ENCODE measurements around the gene EEFSEC. TPM values are rescaled to one million over a fixed set of nuclear protein-coding genes. Genes with fewer than 3 reads are reported as not detected.

The EEFSEC gene
- total and polyA plus RNA-seq, 2 of the 4 experiments (the other 2 are of a cell fraction) = 4.5 to 9.3 TPM

DNA sequence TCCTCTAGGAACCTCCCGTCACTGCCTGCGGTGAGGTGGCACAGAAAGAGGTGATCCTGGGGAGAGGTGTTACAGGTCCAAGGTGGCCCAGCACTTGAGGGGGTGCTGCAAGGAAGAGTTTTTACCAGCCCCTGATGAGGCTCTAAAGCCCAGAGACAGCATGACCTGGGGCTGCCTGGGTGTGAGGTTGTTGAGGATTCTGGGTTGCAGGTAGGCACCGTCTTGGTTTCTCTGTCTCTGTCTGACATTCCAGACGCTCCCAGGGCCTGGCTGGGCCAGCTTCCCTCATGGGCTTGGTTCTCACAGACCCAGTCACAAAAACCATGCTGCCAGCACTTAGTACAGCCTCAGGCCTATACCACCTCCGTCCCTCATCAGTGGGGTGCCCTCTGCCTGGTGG lies 282.3 kb downstream of the EEFSEC start:
- H3K9me3 ChIP-seq (ENCODE audit: control insufficient read depth, insufficient read depth, low read length) = peaks cover 3% of the 10 kb centered on the region; the same call in 1 of the 2 replicates
- H3K9me1 ChIP-seq (ENCODE audit: insufficient read depth, low read length) = no peaks in the 10 kb centered on the region
- WGBS, 2 experiments (ENCODE audit: extremely low coverage in 2 of 2, insufficient read length in 1 of 2) = 75% methylated on average over 2 of the region's 5 CpGs; no CpG with 5 or more reads in 1 of the 2 experiments
- dilution Hi-C loops (cut with HindIII; ENCODE audit: low sequenced_read_pairs, unreplicated experiment) (no loop called here), in situ Hi-C loops (cut with MboI; ENCODE audit: low sequenced_read_pairs) (no loop called here), intact Hi-C loops (cut with micrococcal nuclease) (no loop called here)
- H3K27ac ChIP-seq (ENCODE audit: insufficient read depth, low read length) = no peak overlapping the region
- peaks cover 73% of the 10 kb centered on the region for H3K27me3 ChIP-seq (ENCODE audit: control insufficient read depth, insufficient read depth, low read length)
- H3K23ac ChIP-seq (ENCODE audit: low read depth, low read length) = no peak overlapping the region
- H2AK9ac ChIP-seq (replicated peaks; ENCODE audit: low read depth, low read length, poor library complexity) = no peak overlapping the region
- H3K79me1 ChIP-seq (ENCODE audit: low read depth in 1 of 2, low read length in 2 of 2) = no peaks in the 10 kb centered on the region
- H2AK5ac ChIP-seq (ENCODE audit: low read depth, low read length) = no peak overlapping the region
- H3K14ac ChIP-seq (replicated peaks; ENCODE audit: low read depth, low read length) = no peak overlapping the region
- ATAC-seq (ENCODE audit: low read depth) (no peak), DNase-seq (no peak)
- no peak overlapping the region for H3K4ac ChIP-seq (ENCODE audit: low read depth, low read length)
- H4K91ac ChIP-seq (ENCODE audit: insufficient read depth, low read depth, low read length) = no peak overlapping the region
- H2BK5ac ChIP-seq (ENCODE audit: low read depth, low read length, poor library complexity, severe bottlenecking) = no peak overlapping the region
- no peaks in the 10 kb centered on the region for H3K36me3 ChIP-seq (ENCODE audit: control insufficient read depth, insufficient read depth, low read length)
- no TSS peak for BruUV-seq (replicated peaks)
- peaks cover 2% of the 10 kb centered on the region; the same call in 1 of the 2 replicates for H3K4me1 ChIP-seq (ENCODE audit: control insufficient read depth, insufficient read depth, low read length)
- H2BK15ac ChIP-seq (ENCODE audit: low read depth, low read length) = no peak overlapping the region
- H3K4me2 ChIP-seq (ENCODE audit: low read depth, low read length) = no peak overlapping the region
- H2BK20ac ChIP-seq (ENCODE audit: low read depth, low read length) = no peak overlapping the region
- no peak overlapping the region for H3K18ac ChIP-seq (ENCODE audit: low read depth, low read length)
- H4K5ac ChIP-seq (ENCODE audit: low read depth, low read length) = no peak overlapping the region
- TF ChIP-seq, protein P1, sequence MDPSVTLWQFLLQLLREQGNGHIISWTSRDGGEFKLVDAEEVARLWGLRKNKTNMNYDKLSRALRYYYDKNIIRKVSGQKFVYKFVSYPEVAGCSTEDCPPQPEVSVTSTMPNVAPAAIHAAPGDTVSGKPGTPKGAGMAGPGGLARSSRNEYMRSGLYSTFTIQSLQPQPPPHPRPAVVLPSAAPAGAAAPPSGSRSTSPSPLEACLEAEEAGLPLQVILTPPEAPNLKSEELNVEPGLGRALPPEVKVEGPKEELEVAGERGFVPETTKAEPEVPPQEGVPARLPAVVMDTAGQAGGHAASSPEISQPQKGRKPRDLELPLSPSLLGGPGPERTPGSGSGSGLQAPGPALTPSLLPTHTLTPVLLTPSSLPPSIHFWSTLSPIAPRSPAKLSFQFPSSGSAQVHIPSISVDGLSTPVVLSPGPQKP (IDR thresholded peaks at IDR 0.05; ENCODE audit: borderline replicate concordance, low read depth, low read length) = no peak
- no peak for TF ChIP-seq MXI1 (IDR thresholded peaks at IDR 0.05; ENCODE audit: borderline replicate concordance, low read depth, low read length)
- no peak for TF ChIP-seq FOS (IDR thresholded peaks at IDR 0.05; ENCODE audit: low read depth, low read length)
- no peak for TF ChIP-seq SMC3 (IDR thresholded peaks at IDR 0.05; ENCODE audit: low read depth, low read length)
- TF ChIP-seq BHLHE40 (IDR thresholded peaks at IDR 0.05; ENCODE audit: low read depth, low read length) = no peak
- TF ChIP-seq RFX5 (IDR thresholded peaks at IDR 0.05; ENCODE audit: low read depth, low read length) = no peak
- TF ChIP-seq, protein P2, sequence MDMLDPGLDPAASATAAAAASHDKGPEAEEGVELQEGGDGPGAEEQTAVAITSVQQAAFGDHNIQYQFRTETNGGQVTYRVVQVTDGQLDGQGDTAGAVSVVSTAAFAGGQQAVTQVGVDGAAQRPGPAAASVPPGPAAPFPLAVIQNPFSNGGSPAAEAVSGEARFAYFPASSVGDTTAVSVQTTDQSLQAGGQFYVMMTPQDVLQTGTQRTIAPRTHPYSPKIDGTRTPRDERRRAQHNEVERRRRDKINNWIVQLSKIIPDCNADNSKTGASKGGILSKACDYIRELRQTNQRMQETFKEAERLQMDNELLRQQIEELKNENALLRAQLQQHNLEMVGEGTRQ (IDR thresholded peaks at IDR 0.05; ENCODE audit: low read depth, low read length) = no peak
- no peak for TF ChIP-seq RAD21 (IDR thresholded peaks at IDR 0.05; ENCODE audit: low read length)
- TF ChIP-seq CEBPB (IDR thresholded peaks at IDR 0.05; ENCODE audit: low read depth, low read length) = no peak
- no peak for TF ChIP-seq RCOR1 (IDR thresholded peaks at IDR 0.05; ENCODE audit: insufficient replicate concordance, low read length)
- TF ChIP-seq MAFK (IDR thresholded peaks at IDR 0.05; ENCODE audit: low read depth, low read length) = no peak
- TF ChIP-seq MAZ (IDR thresholded peaks at IDR 0.05; ENCODE audit: borderline replicate concordance, low read depth, low read length) = no peak
- TF ChIP-seq POLR2A (IDR thresholded peaks at IDR 0.05; ENCODE audit: low read depth, low read length) = no peak
- TF ChIP-seq, protein P3, sequence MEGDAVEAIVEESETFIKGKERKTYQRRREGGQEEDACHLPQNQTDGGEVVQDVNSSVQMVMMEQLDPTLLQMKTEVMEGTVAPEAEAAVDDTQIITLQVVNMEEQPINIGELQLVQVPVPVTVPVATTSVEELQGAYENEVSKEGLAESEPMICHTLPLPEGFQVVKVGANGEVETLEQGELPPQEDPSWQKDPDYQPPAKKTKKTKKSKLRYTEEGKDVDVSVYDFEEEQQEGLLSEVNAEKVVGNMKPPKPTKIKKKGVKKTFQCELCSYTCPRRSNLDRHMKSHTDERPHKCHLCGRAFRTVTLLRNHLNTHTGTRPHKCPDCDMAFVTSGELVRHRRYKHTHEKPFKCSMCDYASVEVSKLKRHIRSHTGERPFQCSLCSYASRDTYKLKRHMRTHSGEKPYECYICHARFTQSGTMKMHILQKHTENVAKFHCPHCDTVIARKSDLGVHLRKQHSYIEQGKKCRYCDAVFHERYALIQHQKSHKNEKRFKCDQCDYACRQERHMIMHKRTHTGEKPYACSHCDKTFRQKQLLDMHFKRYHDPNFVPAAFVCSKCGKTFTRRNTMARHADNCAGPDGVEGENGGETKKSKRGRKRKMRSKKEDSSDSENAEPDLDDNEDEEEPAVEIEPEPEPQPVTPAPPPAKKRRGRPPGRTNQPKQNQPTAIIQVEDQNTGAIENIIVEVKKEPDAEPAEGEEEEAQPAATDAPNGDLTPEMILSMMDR (conservative IDR thresholded peaks at IDR 0.05; ENCODE audit: low read depth, low read length) = no peak
- TF ChIP-seq NFE2L2 (IDR thresholded peaks at IDR 0.05; ENCODE audit: low read depth, low read length) = no peak
- no peak for TF ChIP-seq CHD1 (IDR thresholded peaks at IDR 0.05; ENCODE audit: low read depth, low read length)
- no peak overlapping the region for H3K9ac ChIP-seq (ENCODE audit: low read depth, low read length)
- ChIA-PET CTCF (no interaction called here), POLR2A (ENCODE audit: unreplicated experiment) (no interaction called here)
- H2AFZ ChIP-seq (replicated peaks; ENCODE audit: low read length, poor library complexity) = no peak overlapping the region
- no peak overlapping the region for H3K56ac ChIP-seq (ENCODE audit: extremely low read depth, insufficient read depth, low read length)
- H2BK120ac ChIP-seq (ENCODE audit: low read depth, low read length) = no peak overlapping the region
- H4K20me1 ChIP-seq (ENCODE audit: insufficient read depth, low read length) = no peaks in the 10 kb centered on the region; the same call in 1 of the 2 replicates
- H4K8ac ChIP-seq (ENCODE audit: low read depth in 2 of 2, low read length in 2 of 2) = no peak overlapping the region
- H3K4me3 ChIP-seq (ENCODE audit: insufficient read depth, low read depth, low read length) = no peak overlapping the region
